GM18511 (cell line): ENCODE measurements around the gene LCE2B.
"Not testable (repeated sequence)": the region's sequence is repeated elsewhere in the genome, so short reads cannot be mapped to it uniquely, and the experiment has no call there.

Source experiments
- ATAC-seq: cut with Tn5 transposase; IDR thresholded peaks from one replicate; pipeline ENCODE4 v1.9.1; 2021; ENCODE audit warnings: mild to moderate bottlenecking, moderate library complexity; ENCODE audit not compliant: unreplicated experiment

Gene LCE2B, protein sequence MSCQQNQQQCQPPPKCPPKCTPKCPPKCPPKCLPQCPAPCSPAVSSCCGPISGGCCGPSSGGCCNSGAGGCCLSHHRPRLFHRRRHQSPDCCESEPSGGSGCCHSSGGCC

DNA sequence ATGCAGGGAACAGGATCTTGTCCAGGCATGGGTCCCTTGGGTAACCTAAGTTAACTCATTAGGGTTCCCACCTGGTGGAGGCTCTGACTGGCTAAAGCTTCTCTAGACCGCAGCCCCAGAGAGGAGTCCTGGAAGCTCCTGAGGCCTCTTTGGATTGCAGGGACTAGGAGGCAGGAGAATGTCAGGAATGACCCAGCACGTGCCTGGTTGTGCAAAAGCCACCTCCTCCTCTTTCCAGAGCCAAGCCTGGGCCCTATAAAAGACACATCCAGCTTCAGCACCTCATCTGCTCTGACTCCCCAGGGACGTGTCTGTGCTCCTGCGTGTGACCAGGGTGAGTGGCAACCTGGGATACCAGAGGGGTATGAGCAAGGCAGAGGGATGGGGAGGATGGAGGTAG lies at the start of gene LCE2B:
Gene LCE2B, plus strand, starts transcription at position 301 of the 400 bp plus-strand sequence. CDS start 721 bp downstream, outside the sequence.
- not testable (repeated sequence) for ATAC-seq

DNA sequence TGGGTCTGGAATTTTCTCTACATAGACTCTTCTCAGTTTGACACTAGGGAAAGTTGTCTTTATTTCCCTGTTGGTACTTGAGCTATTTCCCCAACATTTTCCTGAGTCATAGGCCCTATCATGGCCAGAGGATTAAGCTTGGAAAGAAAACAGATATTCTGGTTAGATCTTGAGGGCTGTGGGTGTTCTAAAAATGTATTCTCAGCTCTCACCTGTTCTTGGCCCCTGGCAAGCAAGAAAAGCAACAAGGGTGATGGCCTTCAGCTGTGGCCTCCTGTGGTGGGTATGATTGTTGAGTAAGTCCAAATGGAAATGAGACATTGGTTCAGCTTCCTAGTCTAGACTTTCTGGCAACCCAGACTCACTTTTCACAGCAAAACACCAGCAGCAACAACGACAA lies 45.6 kb upstream of the LCE2B start:
- no peak for ATAC-seq

DNA sequence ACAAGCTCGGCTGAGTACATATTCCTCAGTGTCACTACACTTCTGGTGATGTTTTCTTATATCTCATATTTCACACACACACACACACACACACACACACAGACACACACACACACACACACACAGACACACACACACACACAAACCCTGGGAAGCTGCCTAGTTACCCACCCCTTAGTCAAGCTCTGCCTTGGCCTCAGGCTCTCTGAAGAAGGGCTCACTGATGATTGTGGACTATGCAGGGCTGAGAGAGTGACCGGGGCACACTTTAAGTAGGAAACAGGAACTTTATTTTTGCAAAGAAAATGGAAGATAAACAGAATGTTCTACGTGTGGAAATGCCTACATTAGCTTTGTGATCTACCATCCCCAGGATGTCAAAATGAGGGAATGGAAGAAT lies 42.0 kb upstream of the LCE2B start:
- ATAC-seq, result no peak

- ATAC-seq, result no peak
These were observed 40.8 kb upstream of the LCE2B start for GRCh38 chr1:152645146-152645545.

DNA sequence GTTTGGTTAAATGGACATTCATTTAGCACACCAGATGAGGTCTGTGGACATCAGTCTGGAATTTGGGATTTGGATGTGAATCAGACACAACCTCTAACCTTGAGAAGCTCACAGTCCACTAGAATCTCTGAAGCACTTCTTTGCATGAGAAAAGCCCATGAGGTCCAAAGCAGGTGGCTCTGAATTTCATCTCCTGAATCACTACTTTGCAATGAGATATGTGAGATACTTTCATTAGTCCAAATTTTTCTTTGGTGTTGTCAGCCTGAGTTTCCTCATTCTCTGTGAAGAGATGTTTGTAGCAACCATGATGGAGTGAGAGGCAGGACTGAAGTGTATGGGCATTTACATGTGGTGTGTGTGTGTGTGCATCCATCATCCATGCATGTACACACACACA lies 39.3 kb upstream of the LCE2B start:
- no peak for ATAC-seq

GRCh38 chr1:152654110-152654509 lies 31.8 kb upstream of the LCE2B start:
- ATAC-seq, result no peak

DNA sequence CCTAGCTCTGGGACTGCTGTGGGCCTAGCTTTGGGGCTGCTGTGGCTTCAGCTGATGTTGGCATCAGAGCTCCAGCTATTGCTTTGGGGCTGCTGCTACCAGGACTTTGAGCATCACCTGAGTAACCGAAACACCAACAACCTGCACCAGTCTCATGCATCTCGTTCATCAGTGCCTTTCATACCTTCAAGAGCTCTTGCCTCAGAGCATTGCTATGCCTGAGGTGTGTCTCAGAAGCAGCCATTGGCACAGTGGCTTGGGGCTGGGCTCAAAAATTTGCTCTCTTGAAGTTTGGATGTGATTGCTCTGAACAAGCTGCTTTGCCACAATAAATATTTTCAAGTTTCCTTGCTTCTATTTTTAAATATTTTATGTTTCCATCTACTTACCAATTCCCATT lies 29.5 kb upstream of the LCE2B start:
- no peak for ATAC-seq

- ATAC-seq, result no peak
These were observed 28.2 kb upstream of the LCE2B start for GRCh38 chr1:152657677-152658076.

- ATAC-seq, result no peak
These were observed 27.3 kb upstream of the LCE2B start for GRCh38 chr1:152658649-152659048.

- no peak for ATAC-seq
These were observed 22.8 kb upstream of the LCE2B start, which contains the start of gene LCE2D for GRCh38 chr1:152663098-152663497. Gene LCE2D (plus strand): TSS chr1:152663380. CDS start chr1:152664106, 726 bp downstream.

DNA sequence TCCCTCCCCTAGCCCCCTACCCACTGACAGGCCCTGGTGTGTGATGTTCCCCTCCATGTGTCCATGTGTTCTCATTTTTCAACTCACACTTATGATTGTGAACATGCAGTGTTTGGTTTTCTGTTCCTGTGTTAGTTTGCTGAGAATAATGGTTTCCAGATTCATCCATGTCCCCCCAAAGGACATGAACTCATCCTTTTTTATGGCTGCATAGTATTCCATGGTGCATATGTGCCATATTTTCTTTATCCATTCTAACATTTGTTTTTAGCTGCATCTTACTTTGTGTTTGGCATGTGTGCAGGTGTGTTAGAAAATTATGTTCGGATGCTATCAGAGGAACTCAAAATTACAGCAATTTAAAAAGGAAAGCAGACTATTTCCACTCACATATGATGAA lies 19.8 kb upstream of the LCE2B start:
- ATAC-seq, result not testable (repeated sequence)

GRCh38 chr1:152667648-152668047 lies 18.3 kb upstream of the LCE2B start:
- ATAC-seq, result no peak

GRCh38 chr1:152673016-152673415 lies 12.9 kb upstream of the LCE2B start:
- no peak for ATAC-seq

- not testable (repeated sequence) for ATAC-seq
These were observed 10.9 kb upstream of the LCE2B start, which contains the start of gene LCE2C for GRCh38 chr1:152674983-152675382. Gene LCE2C (plus strand): TSS chr1:152675279. CDS start chr1:152676016, 737 bp downstream.

GRCh38 chr1:152679459-152679858 lies 6.5 kb upstream of the LCE2B start:
- ATAC-seq, result no peak

GRCh38 chr1:152681616-152682015 lies 4.3 kb upstream of the LCE2B start:
- ATAC-seq, result no peak

GRCh38 chr1:152683846-152684245 lies 2.1 kb upstream of the LCE2B start:
- ATAC-seq, result no peak

DNA sequence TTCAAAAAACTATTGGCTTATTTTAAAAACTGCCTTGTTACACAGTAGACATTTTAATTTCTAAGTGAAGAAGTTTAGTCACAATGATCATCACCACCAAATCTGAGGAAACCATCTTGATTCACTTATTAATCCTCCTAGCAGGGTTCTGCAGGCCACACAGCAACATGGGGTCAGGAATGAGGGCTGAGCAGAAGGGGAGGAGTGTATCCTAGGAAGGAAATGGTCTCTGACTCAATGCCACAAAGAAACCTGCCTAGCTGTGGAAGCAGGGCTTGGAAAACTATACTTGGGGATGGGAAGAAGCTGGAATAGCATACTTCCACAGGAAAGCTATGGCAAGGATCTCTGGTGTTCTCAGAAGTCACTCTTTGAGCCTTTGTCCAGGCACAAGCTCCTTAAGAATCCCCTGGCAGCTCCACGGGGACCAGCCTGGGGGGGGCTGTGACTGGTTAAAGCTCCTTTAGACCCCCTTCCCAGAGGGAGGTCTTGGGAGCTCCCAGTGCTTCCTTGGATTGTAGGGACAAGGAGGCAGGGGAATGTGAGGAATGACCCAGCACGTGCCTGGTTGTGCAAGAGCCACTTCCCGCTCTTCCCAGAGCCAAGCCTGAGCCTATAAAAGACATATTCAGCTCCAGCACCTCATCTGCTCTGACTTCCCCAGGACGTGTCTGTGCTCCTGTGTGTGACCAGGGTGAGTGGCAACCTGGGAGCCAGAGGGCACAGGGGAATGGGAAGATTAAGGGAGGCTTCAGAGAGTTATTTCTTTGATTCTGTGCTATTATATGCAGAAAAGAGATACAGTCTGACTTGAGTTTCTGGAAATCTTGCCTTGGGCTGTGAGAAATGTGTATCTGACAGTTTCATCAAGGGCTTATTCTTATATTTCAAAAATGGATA lies 12.0 kb downstream of the LCE2B start, which contains the start of gene LCE2A:
Gene LCE2A, plus strand, starts transcription at position 645 of the 900 bp plus-strand sequence. CDS start 557 bp downstream, outside the sequence.
- ATAC-seq, result no peak

GRCh38 chr1:152699746-152700145 lies 13.8 kb downstream of the LCE2B start:
- ATAC-seq, result no peak

DNA sequence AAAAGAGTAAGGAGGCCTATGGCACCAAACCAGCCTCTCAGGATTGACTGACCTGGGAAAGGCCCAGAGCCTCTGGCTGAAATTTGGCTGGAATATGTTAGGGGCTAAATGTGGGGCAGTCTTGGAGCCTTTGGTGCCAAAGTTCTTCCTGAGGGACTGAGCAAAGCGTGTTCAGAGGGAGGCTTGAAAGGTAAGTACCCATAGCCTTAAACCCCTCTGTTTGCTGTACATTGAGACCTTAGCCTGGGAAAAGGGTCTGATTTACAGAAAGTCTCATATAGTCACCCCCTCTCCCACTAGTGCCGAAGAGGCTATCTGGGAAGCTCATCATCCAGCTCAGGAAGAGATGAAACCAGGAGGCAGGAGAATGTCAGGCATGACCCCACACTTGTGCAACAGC lies 21.9 kb downstream of the LCE2B start, which contains the start of gene LCE4A:
Gene LCE4A, plus strand, starts transcription at position 301 of the 400 bp plus-strand sequence. CDS start 916 bp downstream, outside the sequence.
- ATAC-seq, result no peak

DNA sequence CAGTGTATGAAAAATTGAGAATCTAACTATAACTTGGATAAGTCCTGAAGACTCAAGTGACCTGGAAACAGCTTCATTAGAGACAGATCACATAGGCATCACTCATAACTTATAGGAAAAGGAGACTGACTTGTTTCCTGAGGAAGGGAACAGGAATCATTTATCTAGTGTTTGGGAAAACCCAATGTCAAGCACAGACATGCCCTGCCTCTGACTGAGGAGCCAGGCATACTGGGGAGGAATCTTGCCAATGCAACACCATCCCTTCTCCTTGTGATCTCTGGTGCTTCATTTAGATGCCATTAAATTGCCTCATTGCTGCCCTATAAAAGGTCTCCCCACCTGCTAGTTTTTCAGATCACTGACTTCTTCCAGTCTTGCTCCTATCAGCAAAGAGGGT lies 32.3 kb downstream of the LCE2B start:
- ATAC-seq, result no peak

DNA sequence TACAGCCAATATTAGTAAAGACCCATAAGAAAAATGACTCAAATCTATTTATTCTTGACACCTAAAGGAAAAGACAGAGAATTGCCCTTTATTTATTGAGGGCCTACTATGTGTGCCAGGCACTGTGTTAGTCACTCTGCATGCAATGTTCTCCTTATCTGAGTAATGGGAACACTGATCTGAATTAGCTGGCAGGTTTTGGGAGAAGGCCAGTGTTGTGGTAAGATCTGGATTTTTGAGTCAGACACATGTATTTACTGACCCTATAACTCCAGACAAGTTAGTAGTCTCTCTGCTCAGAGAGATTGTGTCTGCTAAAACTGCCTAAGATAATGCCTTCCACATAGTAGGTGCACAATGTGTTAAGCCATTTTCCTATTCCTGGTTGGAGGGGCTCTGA lies 39.3 kb downstream of the LCE2B start:
- no peak for ATAC-seq
